ENCODE measurements around the gene TNIK.

DNA sequence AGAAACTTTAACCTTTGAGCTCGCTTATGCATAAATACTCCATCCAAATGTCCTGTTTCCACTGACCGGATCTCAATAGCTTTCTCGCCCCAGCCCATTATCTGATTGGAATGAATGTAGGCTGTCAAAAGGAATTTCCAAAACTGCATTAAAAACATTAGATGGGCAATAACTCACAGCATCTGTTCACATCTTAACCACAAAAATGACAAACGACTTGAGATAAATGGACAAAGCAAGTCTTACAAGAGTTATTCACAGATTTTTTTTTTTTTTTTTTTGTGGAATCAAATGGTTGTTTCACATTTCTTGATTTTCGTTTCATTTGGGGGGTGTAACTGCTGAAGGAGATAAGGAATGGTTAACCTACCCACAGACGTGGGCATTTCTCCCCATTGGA, 394.0 kb downstream of the TNIK start:
- TF ChIP-seq CTCF (IDR thresholded peaks at IDR 0.05) (no peak), POLR2A (IDR thresholded peaks at IDR 0.05) (no peak)

Measured in uterus (tissue), 2 donors.